Neural progenitor cell (in vitro differentiated cells): ENCODE measurements around the gene CCDC124. TPM values are rescaled to one million over a fixed set of nuclear protein-coding genes. Genes with fewer than 3 reads are reported as not detected.

ENCODE experiments used
- DNase-seq: peaks from one replicate; pipeline ENCODE4 v3.0.0-alpha.2; 2016; ENCODE audit warnings: low spot score
- H2AFZ ChIP-seq: fragments of 200-600 bp; sonication (generic); replicated peaks from 2 replicates; pipeline ENCODE4 v1.6.1; 2016; ENCODE audit warnings: antibody characterized with exemption
- H3F3A ChIP-seq: fragments of 200-600 bp; sonication (generic); 2 replicates; pipeline ENCODE4 v1.6.1; 2016; ENCODE audit warnings: antibody characterized with exemption, low read depth
- H3K27ac ChIP-seq: fragments of 200-600 bp; sonication (generic); 2 replicates; pipeline ENCODE4 v1.5.1; 2016; ENCODE audit warnings: mild to moderate bottlenecking
- H3K27me3 ChIP-seq: fragments of 200-600 bp; sonication (generic); 2 replicates; pipeline ENCODE4 v1.6.1; 2016; ENCODE audit warnings: mild to moderate bottlenecking, moderate library complexity
- H3K36me3 ChIP-seq: fragments of 200-600 bp; sonication (generic); 2 replicates; pipeline ENCODE4 v1.5.1; 2016
- H3K4me1 ChIP-seq: fragments of 200-600 bp; sonication (generic); 2 replicates; pipeline ENCODE4 v1.6.1; 2016; ENCODE audit warnings: mixed run types
- H3K4me2 ChIP-seq: fragments of 200-600 bp; sonication (generic); 2 replicates; pipeline ENCODE4 v1.6.1; 2016
- H3K4me3 ChIP-seq: fragments of 200-600 bp; sonication (generic); 2 replicates; pipeline ENCODE4 v1.5.1; 2016
- H3K79me2 ChIP-seq: fragments of 200-600 bp; sonication (generic); 2 replicates; pipeline ENCODE4 v1.6.1; 2016; ENCODE audit warnings: low read depth
- H3K9ac ChIP-seq: fragments of 200-600 bp; sonication (generic); 2 replicates; pipeline ENCODE4 v1.6.1; 2016
- H3K9me3 ChIP-seq: fragments of 200-600 bp; sonication (generic); 2 replicates; pipeline ENCODE4 v1.5.1; 2016; ENCODE audit warnings: low read depth
- H4K20me1 ChIP-seq: fragments of 200-600 bp; sonication (generic); 2 replicates; pipeline ENCODE4 v1.6.1; 2016; ENCODE audit warnings: low read depth
- H3K27ac Mint-ChIP-seq: 3 replicates; pipeline ENCODE4 v1.8.0; 2021; ENCODE audit warnings: mixed read lengths
- H3K27me3 Mint-ChIP-seq: 2 replicates; pipeline ENCODE4 v1.8.0; 2022; ENCODE audit warnings: low read depth, mild to moderate bottlenecking, inconsistent platforms, moderate library complexity, mixed read lengths; ENCODE audit not compliant: insufficient read depth
- H3K36me3 Mint-ChIP-seq: 3 replicates; pipeline ENCODE4 v1.8.0; 2021; ENCODE audit warnings: mixed read lengths
- H3K4me1 Mint-ChIP-seq: 3 replicates; pipeline ENCODE4 v1.8.0; 2021; ENCODE audit warnings: mixed read lengths
- H3K4me3 Mint-ChIP-seq: 3 replicates; pipeline ENCODE4 v1.8.0; 2021; ENCODE audit warnings: mild to moderate bottlenecking, moderate library complexity, mixed read lengths
- H3K9me3 Mint-ChIP-seq: 3 replicates; pipeline ENCODE4 v1.8.0; 2020; ENCODE audit warnings: mixed read lengths
- CTCF ChIP-seq: fragments of 200-600 bp; sonication (generic); IDR thresholded peaks from 2 replicates; pipeline ENCODE4 v1.5.1; 2017; ENCODE audit warnings: antibody characterized with exemption, mild to moderate bottlenecking
- EZH2 ChIP-seq: fragments of 200-600 bp; sonication (generic); IDR thresholded peaks from 2 replicates; pipeline ENCODE4 v1.6.1; 2017; ENCODE audit warnings: antibody characterized with exemption, mild to moderate bottlenecking, moderate library complexity
- EZH2phosphoT487 ChIP-seq: fragments of 200-600 bp; sonication (generic); IDR thresholded peaks from 2 replicates; pipeline ENCODE4 v1.6.1; 2017; ENCODE audit warnings: antibody characterized with exemption
- total RNA-seq: library from RNA; depleted of rRNA; stranded (reverse); fragments of >200 nt; gene quantifications from 2 replicates; pipeline ENCODE4 v1.2.3, GENCODE V29; 2015; ENCODE audit warnings: low replicate concordance

Gene CCDC124
- total RNA-seq, 1 donor from 2014 or later: 23.3 TPM

- Mint-ChIP-seq H3K4me1 (peaks cover 16% of the 10 kb centered on the region), H3K4me3 (no peak overlapping the region)
- DNase-seq: no peak
These were observed 9.9 kb downstream of the CCDC124 start for GRCh38 chr19:17942582-17943273.

DNA sequence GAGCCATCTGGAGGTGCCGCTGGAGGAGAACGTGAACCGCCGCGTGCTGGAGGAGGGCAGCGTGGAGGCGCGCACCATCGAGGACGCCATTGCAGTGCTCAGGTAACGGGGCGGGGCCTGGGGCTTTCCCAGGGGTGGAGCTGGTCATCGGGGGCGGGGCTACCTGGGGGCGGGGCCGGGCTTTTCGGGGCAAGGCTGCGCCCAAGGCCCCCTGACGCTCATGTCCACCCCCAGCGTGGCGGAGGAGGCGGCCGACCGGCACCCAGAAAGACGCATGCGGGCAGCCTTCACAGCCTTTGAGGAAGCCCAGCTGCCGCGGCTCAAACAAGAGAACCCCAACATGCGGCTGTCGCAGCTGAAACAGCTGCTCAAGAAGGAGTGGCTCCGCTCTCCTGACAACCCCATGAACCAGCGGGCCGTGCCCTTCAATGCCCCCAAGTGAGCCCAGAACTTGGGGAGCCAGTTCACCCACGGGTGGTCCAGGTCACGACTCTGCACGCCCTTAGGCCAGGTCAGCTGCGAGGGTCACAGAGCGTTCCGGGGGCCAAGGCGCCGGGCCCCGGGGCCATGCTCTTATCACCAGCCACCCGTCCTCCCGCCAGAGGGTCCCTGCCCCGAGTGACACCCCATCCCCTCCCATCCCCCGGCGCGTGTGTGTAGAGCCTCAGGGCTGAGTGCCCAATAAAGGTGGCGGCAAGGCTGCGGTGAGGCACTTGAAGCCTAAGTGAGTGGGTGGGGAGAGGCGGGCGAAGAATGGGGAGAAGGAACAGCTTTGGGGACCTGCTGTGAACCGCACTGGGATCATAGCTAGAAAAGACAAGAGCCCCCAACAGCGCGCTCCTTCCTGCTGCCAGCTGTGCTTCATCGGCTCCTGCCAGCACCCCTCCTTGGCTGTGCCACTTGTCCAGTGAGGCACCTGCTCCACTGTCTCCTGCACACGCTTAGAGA is 10.7 kb downstream of the CCDC124 start:
- TF ChIP-seq EZH2phosphoT487 (no peak), CTCF (no peak), EZH2 (no peak)
- no peak overlapping the region for H3K4me3 ChIP-seq
- Mint-ChIP-seq H3K4me1 (peaks cover 16% of the 10 kb centered on the region), H3K36me3 (peaks cover 2% of the 10 kb centered on the region), H3K27me3 (peaks cover 9% of the 10 kb centered on the region), H3K4me3 (no peak overlapping the region), H3K9me3 (no peaks in the 10 kb centered on the region), H3K27ac (no peak overlapping the region)
- no peak for DNase-seq
- H3K9me3 ChIP-seq: no peaks in the 10 kb centered on the region
- H3K27ac ChIP-seq: no peak overlapping the region
- H3F3A ChIP-seq: peaks cover 16% of the 10 kb centered on the region
- H3K27me3 ChIP-seq: peaks cover 2% of the 10 kb centered on the region
- H3K36me3 ChIP-seq: no peaks in the 10 kb centered on the region
- no peak overlapping the region for H3K9ac ChIP-seq
- H3K4me2 ChIP-seq: no peak overlapping the region
- H4K20me1 ChIP-seq: no peaks in the 10 kb centered on the region
- H3K4me1 ChIP-seq: peaks cover 6% of the 10 kb centered on the region
- no peak overlapping the region for H2AFZ ChIP-seq
- no peaks in the 10 kb centered on the region for H3K79me2 ChIP-seq

More at GRCh38 chr19:17942582-17943273, 9.9 kb downstream of the CCDC124 start:
- peaks cover 9% of the 10 kb centered on the region for H3K27me3 Mint-ChIP-seq
- TF ChIP-seq EZH2phosphoT487 (no peak), CTCF (no peak), EZH2 (no peak)
- no peaks in the 10 kb centered on the region for H3K27me3 ChIP-seq
- H3K36me3 Mint-ChIP-seq: peaks cover 2% of the 10 kb centered on the region
- H3K27ac ChIP-seq: no peak overlapping the region
- H3K79me2 ChIP-seq: no peaks in the 10 kb centered on the region
- H3K36me3 ChIP-seq: no peaks in the 10 kb centered on the region
- H3K9me3 ChIP-seq: no peaks in the 10 kb centered on the region
- peaks cover 19% of the 10 kb centered on the region for H3F3A ChIP-seq
- no peak overlapping the region for H3K4me3 ChIP-seq
- H4K20me1 ChIP-seq: peaks cover 3% of the 10 kb centered on the region
- peaks cover 5% of the 10 kb centered on the region for H3K4me1 ChIP-seq
- H3K4me2 ChIP-seq: no peak overlapping the region
- H3K9ac ChIP-seq: no peak overlapping the region
- no peak overlapping the region for H3K27ac Mint-ChIP-seq
- no peak overlapping the region for H2AFZ ChIP-seq
- H3K9me3 Mint-ChIP-seq: no peaks in the 10 kb centered on the region

- Histone ChIP-seq H3K4me1 (peaks cover 13% of the 10 kb centered on the region), H3K27ac (no peak overlapping the region), H3K4me2 (no peak overlapping the region), H3K79me2 (no peaks in the 10 kb centered on the region), H4K20me1 (peaks cover 5% of the 10 kb centered on the region), H3K4me3 (no peak overlapping the region), H3K36me3 (no peaks in the 10 kb centered on the region), H3K27me3 (peaks cover 10% of the 10 kb centered on the region), H3F3A (peaks cover 24% of the 10 kb centered on the region), H2AFZ (no peak overlapping the region), H3K9me3 (no peaks in the 10 kb centered on the region), H3K9ac (no peak overlapping the region)
- Mint-ChIP-seq H3K36me3 (peaks cover 2% of the 10 kb centered on the region), H3K27me3 (peaks cover 12% of the 10 kb centered on the region), H3K9me3 (no peaks in the 10 kb centered on the region), H3K4me3 (no peak overlapping the region), H3K27ac (no peak overlapping the region), H3K4me1 (peaks cover 19% of the 10 kb centered on the region)
- TF ChIP-seq EZH2phosphoT487 (no peak), EZH2 (no peak), CTCF (no peak)
- DNase-seq: no peak
These were observed 11.5 kb downstream of the CCDC124 start for GRCh38 chr19:17944301-17944700.
